Hematopoietic multipotent progenitor cell treated with erythropoietin and hydrocortisone succinate and interleukin-3 and kit ligand, for 4 days (in vitro differentiated cells): ENCODE measurements around the gene ALG9.
"Not testable (repeated sequence)": the region's sequence is repeated elsewhere in the genome, so short reads cannot be mapped to it uniquely, and the experiment has no call there.

ENCODE experiments used
- DNase-seq: peaks from one replicate; pipeline ENCODE4 v3.0.0-alpha.2; 2015

The ALG9 gene, protein sequence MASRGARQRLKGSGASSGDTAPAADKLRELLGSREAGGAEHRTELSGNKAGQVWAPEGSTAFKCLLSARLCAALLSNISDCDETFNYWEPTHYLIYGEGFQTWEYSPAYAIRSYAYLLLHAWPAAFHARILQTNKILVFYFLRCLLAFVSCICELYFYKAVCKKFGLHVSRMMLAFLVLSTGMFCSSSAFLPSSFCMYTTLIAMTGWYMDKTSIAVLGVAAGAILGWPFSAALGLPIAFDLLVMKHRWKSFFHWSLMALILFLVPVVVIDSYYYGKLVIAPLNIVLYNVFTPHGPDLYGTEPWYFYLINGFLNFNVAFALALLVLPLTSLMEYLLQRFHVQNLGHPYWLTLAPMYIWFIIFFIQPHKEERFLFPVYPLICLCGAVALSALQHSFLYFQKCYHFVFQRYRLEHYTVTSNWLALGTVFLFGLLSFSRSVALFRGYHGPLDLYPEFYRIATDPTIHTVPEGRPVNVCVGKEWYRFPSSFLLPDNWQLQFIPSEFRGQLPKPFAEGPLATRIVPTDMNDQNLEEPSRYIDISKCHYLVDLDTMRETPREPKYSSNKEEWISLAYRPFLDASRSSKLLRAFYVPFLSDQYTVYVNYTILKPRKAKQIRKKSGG

DNA sequence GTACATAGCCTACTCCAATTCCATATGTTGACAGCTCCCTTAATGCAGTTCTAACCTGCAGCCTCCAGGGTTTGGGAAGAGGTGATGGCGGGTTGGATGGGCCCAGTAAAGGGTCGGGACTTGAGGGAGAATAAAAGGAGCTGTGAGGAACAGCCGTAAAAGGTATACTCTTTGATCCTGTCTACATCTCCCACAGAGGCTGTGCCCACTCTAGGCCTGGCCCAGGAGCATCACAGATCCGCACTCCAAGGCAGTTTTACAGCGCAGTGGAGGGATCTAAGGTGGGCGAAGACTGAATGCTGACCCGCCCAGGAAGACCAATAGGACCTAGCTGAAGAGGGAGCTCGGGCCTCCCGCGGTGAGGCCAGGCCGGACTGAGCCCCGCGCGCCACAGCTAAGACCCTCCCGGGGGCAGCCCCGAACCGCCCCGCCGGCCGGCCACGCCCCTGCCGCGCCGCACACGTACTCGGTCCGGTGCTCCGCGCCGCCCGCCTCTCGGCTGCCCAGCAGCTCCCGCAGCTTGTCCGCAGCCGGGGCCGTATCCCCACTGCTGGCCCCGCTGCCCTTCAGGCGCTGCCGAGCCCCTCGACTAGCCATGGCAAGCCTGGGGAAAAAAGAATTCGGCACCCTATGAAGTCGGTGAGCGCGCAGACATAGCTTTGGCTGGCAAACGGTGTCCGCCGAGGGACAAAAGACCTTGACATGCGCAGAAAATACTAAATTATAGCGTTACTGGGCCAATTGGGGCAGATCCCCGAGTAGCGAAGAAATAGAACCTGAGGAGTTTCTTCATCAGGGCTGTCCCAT lies at the start of gene ALG9:
Gene ALG9 (minus strand): TSS at position 696 of the 807 bp plus-strand sequence. CDS start 99 bp downstream, at position 597.
- DNase-seq = peak; percentile 88

DNA sequence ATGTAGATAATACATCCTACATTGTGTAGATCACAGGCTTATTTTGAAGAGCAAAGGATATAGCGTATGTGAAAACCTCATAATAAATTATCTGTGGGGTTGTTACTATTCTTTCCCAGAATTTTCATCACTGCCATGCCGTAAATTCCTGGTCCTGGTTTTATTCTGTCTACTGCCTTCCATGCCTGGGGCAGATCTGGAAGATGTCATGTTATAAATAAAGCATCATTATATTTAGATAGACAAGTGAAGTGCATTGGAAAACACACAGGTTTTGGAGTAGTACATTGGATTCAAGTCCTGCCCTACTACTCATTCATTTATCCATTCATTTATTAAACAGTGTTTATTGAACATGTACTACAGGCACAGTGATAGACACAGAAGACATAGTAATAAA lies 49.5 kb upstream of the ALG9 start:
- no peak for DNase-seq

DNA sequence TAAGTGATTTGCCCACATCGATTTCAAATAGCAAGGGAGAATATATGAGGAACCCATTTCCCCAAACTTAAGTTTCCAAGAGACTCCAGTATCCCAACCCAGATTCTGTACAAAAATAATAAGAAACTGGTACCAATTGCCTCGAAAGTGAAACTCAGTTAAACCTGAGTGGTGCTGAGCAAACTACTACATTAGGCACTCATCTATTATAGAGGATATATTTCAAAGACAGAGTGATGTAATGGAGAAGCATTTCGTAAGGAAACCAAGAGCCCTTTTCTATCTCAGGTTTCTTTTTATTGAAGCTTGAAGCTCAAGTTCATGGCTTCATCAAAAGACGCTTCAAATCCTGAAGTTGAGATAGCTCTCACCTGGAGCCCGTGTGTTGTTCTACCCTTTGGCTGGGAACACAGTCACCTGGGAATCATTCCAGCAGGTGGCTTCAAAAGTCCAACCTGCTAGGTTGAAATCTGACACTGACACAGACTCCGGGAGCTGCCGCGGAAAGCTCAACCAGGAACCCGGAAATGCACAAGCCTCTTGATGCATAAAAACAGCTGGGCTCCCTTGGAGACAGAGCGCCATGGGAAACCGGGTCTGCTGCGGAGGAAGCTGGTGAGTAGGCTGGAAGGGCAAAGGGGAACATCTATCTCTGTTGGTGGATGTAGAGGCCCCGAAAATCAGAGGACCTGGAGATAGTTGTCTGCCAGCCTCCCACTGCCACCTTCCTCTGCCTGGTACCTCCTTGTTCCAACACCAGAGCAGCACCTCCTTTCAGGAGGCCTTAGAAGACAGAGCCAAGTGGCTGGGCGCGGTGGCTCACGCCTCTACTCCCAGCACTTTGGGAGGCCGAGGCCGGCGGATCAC lies 47.2 kb upstream of the ALG9 start, which contains the start of gene C11orf52:
Gene C11orf52 (plus strand): TSS at position 524 of the 867 bp plus-strand sequence. CDS start 60 bp downstream, at position 584.
- DNase-seq = no peak

GRCh38 chr11:111917788-111918187 lies 46.4 kb upstream of the ALG9 start:
- no peak for DNase-seq

GRCh38 chr11:111917312-111917711 lies 45.9 kb upstream of the ALG9 start:
- no peak for DNase-seq

- no peak for DNase-seq
Observed at GRCh38 chr11:111916768-111917167, 45.4 kb upstream of the ALG9 start.

DNA sequence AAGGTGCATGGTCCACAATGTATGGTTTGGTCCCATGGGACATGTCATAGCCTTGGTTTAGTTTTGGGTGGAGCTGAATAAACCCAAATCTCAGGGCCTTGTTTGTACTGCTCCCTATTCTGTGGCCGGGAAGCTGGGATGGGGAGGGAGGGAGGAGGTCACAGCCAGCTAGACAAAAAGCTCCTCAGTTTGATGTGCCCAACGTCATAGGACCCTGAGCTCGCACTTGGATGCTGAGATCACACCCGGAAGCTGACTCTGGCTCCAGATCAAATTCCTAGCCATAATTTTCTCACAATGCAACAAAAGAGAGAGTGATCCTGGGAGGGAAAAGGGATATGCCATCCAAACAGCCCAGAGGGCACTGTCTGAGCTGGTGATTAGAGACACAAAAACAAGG lies 42.6 kb upstream of the ALG9 start:
- no peak for DNase-seq

GRCh38 chr11:111913031-111913861 lies 41.9 kb upstream of the ALG9 start:
- no peak for DNase-seq

DNA sequence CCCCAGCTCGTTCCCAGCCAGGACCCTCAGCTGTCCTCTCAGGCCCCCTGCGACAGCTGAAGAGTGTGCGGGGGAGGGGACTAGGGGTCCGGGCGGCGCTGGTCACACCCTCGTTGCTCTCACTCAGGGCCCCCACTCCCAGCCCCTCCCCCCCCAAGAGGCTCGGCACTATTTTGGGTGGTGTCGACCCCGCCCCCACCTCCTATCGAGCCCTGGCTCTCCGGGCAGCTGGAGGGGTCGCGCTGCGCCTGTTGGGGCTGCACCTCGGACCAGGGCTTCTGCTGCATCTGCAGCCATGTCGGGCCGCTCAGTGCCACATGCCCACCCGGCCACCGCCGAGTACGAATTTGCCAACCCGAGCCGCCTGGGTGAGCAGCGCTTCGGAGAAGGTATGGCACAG lies 41.2 kb upstream of the ALG9 start, which contains the start of gene HSPB2:
Gene HSPB2 (plus strand): TSS at position 200 of the 400 bp plus-strand sequence. CDS start 96 bp downstream, at position 296.
- no peak for DNase-seq

DNA sequence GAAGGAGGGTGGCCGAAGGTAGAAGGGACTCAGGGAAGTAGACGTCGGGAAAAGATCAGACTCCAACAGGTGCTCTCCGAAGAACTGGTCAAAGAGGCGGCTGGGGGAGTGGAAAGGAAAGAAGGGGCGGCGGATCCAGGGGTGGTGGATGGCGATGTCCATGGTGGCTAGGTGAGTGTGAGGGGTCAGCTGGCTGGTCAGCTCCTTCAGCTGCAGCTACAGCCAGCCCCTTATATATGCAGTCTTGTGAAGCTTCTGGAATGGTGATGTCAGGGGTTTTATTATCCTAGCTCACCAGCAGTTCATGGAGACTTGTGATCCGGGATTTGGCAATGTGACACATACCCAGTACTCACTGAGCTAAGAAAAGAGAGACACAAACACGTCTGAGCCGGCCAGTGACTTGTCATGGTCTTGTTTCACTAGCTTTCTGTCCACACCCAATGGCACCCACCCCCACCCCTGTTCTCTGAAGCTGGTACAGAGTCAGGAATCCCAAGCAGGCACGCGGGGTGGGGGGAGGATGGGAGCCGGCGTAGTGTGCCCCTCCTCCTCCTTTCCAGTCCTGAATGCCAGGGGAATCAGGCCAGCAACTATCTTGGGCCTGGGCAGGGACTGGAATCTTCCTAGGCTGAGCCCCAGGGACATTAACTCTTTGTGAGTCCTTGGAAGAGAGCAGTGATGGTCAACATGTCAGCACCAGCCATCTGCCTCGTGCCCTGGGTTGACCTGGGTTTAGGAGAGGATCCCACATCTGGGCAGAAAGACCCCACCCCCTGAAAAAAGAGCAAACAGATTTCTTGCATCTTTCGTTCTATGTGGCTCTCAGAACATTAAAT lies 40.4 kb upstream of the ALG9 start, which contains the start of gene CRYAB:
Gene CRYAB (minus strand): TSS at position 208 of the 839 bp plus-strand sequence. CDS start 46 bp downstream, at position 162.
- DNase-seq = no peak

GRCh38 chr11:111910676-111911562 lies 39.5 kb upstream of the ALG9 start:
- no peak for DNase-seq

- no peak for DNase-seq
Observed at GRCh38 chr11:111909378-111909777, 38.0 kb upstream of the ALG9 start.

GRCh38 chr11:111908639-111909305 lies 37.4 kb upstream of the ALG9 start:
- DNase-seq = no peak

DNA sequence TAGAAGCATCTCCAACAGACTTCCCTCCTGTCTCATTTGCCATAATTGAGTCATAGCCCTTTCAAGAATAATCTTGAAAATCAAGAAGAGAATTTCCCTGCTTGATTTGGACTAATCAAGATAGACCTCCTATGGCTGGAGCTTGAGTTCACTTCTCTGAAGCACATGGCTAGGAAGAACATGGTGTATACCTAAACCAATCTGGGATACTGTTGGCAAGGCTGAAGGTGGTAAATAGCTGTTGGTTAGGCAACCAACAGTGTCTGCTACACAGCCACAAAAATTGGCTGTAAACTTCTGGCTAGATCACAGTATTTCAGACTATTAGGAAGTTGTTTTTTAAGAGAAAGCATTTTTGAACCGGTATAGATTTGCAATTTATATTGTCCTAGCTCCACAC lies 35.3 kb upstream of the ALG9 start:
- no peak for DNase-seq

DNA sequence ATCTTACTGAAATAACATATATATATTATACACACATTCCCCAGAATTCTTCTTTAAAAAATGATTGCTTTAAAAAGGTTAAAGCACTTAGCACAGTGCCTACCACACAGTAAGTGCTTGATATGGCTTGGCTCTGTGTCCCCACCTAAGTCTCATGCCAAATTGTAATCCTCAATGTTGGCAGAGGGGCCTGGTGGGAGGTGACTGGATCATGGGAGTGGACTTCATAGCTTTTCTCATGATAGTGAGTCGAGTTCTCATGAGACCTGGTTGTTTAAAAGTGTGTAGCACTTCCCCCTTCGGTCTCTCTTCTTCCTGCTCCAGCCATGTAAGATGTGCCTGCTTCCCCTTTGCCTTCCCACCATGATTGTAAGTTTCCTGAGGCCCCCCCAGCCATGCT lies 34.0 kb upstream of the ALG9 start:
- no peak for DNase-seq

DNA sequence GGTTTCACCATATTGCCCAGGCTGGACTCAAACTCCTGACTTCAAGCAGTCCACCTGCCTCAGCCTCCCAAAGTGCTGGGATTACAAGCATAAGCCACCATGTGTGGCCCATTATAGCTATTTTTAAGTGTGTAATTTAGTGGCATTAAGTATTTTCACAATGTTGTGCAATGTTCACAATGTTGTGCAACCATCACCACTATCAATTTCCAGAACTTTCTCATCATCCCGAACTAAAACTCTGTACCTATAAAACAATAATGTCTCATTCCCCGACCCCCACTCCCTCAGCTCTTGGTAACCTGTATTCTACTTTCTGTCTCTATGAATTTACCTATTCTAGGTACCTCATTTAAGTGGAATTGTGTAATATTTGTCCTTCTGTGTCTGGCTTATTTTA lies 15.5 kb upstream of the ALG9 start:
- no peak for DNase-seq

GRCh38 chr11:111886032-111886431 lies 14.7 kb upstream of the ALG9 start:
- DNase-seq = no peak

GRCh38 chr11:111885053-111885452 lies 13.7 kb upstream of the ALG9 start:
- not testable (repeated sequence) for DNase-seq

DNA sequence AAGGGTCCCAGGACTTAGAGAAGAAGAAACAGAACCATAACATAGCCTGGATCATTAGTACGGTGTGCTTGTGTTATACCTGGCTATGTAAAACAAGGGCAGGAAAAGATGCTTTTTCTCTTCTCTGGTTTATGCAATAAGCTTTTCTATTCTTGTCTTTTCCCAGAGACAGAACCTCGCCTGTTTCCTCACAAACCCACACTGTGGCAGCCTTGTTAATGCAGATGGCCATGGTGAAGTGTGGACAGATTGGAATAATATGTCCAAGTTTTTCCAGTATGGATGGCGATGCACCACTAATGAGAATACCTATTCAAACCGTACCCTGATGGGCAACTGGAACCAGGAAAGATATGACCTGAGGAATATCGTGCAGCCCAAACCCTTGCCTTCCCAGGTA lies 10.8 kb upstream of the ALG9 start:
- no peak for DNase-seq
